NCI-H226 (cell line): ENCODE results near the gene ERI3.

Experiments used
- DNase-seq: peaks from one replicate; pipeline ENCODE4 v3.0.0-alpha.2; 2015

ERI3 gene

DNA sequence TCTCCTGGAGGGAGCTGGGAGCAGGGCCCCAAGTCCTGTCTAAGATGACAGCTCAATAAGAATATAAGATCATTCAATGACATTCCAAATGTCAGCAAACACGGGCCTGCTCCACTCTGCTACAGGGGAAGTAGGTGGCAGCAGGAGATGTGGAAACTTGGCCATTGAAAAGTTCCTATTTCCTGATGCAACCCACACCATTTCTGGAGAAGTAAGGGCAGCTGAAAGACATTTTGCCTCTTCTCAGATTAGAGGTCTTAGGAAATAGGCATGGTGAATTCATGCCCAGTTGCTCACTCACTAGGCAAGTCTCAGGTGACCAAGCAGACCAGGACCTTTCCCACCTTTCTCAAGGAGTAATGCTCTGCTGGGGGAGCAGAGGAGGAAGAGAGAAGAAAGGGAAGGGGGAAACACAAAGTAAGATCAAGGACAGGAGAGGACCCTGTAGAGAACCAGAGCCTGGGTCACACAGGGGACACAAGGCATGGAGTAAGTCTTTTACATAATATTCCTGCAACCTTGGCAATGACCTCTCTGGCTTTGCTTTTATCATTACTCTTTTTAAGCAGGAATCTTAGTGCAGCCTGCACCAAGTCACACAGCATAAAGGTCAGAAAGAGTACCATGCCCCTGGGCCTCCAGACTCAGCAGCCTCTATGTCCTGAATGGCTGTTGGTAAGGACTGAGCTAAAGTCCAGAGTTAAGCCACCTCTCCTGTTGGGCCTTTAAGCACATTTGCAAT is 72.9 kb downstream of the ERI3 start:
- DNase-seq = no peak

DNA sequence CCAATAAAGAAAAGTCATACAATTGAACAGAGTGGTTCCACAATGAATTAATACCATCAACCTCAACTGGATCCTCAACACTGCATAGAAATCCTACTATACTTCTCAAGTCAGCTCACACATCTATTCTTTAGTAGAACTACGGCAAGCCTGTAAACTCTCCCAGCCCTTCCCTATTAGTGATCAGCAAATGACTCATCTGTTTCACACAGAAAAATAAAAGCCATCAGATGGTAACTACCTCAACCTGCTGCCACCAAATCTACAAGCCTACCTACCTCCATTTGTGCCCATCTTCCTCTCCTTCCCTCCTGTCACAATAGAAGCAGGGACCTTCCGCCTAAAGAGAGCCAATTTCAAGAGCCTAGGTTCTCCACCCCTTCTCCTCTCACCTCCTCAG is 78.2 kb downstream of the ERI3 start:
- no peak for DNase-seq

DNA sequence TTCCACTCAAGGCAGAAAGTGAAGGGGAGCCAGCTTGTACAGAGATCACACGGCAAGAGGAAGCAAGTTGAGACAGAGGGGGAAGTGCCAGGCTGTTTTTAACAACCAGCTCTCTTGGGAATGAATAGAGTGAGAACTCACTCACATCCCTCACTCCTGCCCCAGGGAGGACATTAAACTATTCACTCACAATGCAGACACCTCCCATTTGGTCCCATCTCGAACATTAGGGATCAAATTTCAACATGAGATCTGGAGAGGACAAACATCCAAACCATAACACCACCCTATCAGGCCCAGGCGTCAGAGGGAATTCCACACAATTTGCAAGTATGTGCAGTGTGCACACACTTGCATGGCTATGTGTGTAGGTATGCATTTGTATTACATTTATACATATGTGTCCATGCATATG is 79.1 kb downstream of the ERI3 start:
- no peak for DNase-seq

DNA sequence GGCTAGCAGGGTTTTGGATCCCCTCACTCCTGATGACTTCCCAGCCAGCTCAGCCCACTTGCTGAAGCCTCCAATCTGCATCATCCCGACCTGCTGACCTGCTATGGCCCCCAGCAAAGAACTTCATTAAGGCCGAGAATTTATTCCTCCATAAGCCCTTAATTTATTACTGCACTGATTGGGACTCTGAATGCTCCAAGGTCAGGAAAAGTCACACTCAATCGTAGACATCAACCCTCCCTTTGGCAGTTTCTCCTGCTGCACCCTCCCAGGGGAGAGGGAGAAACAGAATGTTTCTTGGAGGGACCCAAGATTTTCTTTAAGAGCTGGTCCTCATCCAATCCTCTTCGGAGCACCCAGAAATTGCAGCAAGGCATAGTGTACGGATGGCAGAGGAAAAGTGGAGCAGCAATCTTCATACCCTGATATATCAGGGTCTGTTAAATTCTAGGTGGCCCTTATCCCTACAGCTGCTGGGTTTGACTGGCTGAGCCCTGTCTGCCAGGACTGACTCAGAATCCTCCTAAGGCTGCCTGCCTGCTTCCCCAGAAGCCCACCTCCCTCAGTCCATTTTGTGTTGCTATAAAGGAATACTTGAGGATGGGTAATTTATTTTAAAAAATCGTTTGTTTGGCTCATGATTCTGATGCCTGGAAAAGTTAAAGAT is 79.6 kb downstream of the ERI3 start:
- DNase-seq = no peak

DNA sequence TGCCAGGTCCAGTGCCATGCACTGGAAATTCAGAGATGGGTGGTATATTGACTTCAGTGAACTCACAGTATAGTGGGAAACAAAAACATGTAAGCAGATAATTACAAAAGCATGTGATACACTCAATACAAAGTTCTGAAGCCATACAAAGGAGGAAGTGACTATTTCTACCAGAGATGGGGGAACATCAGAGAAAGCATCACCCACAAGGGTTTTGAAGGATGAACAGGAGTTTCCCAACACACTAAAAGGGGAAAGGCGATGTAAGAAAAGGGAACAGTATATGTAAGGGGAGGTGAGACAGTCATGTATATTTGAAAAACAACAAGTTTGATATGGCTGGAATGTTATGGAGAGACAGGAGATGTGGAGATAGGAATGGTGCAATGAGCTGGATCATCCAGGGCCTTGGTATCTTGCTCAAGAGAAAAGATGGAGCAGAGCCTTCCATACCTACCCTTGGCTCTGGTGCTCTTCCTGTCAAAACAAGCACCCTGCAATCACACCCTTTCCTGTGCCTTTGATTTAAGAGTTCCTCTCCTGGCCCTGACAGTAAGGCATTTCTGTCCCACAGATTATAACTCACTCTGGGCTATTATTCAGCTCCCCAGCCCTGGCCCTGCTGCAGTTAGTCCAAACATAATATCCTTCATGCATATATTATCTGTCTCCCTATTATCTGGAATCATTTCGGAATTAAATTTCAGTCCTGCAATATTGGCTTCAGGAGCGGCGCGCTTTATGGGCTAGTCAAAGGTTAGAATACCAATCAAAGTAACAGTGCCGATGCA is 81.3 kb downstream of the ERI3 start:
- DNase-seq = no peak

DNA sequence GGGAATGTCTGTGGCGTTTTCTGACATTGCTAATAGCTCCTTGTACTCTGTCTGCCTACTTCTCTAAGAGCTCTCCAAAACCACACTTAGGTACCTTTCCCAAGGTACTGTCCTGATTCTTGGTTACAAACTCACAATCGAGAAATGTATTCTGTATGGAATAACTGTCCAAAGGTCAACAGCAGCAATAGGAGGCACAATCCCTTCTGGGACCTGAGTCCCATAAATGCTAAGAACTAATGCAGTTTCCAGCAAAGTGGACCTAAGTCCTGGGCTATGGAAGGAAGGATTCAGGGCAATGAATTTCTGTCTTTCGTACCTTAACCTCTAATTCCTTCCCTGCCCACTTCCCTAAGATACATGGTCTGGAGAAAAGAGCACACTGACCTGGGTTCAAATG is 82.1 kb downstream of the ERI3 start:
- DNase-seq = no peak

DNA sequence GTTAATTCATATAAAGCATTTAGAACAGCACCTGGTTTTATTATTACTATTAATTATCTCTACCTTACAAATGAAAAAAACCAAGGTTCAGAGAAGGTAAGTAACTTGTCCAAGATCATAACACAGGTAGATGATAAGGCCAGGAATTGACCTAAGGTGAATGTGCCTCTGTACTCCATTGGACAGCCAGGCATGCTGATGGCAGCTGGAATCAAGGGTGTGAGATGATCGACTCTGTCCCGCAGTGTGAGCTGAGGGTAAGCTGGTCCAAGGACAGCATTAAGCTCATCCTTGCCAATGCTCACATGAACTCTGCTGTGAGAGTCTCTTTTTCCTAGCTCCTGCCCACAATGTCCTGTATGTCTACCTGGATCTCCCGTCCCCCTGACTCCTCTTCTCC is 83.4 kb downstream of the ERI3 start:
- no peak for DNase-seq

DNA sequence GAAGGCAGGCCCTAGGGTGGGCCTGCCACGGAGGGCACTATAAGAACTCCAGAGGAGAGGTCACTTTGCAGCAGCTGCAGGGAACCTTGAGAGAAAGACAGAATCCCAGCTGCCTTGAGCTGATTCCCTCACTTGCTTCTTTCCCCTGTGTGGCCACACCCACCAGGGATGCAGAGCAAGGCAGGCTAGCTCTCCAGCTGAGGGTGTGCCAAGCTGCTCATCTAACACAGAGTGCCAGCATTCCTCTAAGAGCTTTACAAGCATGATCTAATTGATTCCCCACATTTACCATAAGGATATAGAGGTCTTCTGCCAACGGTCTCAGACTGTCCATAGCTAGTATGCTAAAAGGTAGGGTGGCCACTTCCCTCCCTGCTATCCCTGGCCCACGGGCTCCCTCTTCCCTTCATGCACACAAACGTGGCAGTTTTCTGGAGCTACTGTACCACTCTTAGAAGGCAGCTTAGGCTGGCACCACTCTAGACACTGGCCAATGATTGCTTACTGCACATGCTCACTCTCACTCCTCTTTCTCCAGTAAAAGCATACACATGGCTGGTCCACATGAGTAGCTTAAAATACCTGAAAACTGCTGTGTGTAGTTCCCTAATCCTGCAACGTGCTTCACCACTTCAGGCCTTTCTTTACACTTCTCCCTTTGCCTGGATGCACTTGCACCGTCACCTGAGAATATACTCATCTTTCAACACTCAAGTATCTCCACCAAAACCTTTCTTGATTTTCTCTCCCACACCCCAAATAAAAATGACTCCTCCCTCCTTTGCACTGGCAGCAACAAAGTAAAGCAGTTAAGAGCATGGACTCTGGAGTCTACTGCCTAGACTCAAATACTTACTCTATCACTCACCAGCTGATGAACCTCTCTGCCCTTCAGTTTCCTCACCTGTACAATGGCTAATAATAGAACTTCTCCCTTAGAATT is 84.1 kb downstream of the ERI3 start:
- DNase-seq = no peak

DNA sequence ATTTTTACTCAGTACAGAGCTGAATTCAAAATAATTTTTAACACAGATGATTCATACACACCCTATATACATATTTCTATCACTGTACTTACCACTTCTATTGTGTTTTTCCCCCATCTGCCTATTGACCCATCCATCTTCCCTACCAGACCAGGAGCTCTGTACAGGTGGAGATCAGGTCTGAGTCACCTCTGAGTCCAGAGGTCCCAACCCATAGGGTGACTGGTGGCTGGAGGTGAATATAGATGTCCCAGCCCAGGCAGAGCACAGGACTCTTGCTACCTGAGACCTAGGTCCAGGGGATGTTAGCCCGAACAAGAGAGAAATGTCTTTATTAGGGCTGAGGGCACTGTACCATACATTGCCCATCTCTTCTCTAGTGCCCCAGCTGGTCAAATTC is 87.0 kb downstream of the ERI3 start:
- DNase-seq = no peak

DNA sequence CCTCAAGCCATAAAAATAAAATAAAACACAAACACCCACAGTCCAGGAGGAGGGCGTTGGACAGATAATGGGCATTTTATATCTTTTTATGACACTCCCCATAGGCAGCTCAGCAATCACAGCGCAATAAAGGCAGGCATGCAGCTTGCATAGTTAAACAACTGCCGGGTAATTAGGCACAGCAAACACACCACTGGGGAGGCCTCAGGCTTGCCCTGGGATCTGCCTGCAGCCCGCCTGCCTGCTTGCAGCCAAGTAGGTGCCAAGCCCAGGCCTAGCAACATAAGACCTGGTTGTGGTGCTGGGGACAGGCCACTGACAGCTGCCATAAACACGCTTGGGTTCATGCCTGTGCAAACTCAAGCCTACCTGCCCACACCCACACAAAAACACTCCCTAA is 87.6 kb downstream of the ERI3 start:
- DNase-seq = no peak

DNA sequence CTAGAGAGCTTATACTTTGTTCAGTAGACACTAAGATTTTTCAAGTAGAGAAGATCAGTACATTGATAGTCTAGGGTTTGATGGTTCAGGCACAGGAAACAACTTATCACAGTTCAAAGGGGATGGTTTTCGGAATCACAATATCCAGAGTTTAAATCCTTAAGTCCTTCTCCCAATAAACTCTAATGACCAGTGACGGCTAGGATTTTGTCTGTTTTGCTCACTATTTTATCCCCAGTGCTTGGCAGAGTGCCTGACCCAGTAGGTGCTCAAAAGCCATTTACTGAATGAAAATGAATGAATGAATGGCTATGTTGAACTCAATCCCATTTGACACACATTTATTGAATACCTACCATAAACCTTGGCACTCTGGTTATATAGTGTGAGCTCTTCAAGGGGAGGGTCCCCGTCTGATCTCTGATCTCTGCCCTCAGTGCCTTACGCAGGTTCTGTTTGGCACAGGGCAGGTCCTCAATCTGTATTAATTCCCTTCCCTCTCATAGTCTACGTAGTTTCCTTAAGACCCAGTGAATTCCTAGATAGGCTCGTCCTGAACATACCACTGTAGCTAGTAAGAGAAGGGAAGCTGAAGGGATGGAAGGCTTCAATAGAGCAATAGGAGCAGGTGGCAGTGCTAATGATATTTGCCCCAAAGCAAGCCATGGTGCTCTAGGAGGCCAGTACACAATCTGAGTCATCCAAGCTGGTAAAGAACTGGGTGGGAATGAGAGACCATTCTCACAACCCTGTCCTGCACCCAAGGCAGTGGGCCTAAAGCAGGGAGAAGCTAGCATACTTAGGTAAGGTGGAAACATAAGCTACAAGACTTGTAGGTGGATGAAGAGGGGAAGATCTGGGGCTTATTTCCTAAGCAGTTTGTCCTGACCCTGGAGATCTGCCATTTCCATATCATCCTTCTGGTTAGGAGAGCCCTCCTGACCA is 88.4 kb downstream of the ERI3 start:
- no peak for DNase-seq

DNA sequence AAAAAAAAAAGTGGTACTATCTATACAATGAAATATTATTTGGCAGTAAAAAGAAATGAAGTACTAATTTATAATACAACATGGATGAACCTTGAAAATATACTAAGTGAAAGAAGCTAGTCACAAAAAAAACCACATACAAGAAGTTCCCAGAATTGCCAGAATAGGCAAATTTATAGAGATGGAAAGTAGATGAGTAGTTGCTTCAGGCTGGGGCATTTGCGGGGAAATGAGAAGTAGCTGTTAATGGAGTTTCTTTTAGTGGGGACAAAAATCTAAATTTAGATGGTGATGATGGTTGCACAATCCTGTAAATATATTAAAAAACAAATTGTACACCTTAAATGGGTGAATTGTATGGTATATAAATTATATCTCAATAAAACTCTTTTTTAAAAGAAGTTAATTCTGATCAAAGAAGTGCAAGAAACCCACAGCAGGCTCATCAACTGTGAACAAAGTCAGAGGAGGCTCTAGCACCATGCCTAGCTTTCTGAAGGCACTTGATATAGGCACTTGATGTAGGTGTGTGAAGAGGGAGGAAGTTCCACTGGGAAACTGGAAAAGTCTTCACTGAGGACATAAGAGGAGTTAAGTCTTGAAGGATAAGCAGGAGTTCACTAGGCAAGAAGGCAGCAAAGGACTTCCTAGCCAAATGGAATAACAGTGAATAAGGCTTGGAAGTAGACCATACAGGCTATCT is 89.2 kb downstream of the ERI3 start:
- DNase-seq = no peak

DNA sequence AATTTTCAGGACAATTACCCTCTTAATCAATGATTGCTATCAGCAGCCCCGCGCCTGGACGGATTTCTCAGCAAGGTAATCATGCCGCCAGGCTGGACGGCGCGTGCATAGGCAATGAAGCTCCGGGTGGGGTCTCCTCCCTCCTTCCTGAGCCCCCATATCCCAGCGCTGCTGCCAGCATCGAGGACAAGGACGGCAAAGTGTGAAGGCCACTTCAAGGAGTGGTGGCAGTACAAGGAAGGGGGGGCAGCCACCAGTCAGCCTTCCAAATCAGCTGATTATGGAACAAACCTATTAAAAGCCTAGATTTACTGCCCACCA is 90.6 kb downstream of the ERI3 start:
- no peak for DNase-seq

DNA sequence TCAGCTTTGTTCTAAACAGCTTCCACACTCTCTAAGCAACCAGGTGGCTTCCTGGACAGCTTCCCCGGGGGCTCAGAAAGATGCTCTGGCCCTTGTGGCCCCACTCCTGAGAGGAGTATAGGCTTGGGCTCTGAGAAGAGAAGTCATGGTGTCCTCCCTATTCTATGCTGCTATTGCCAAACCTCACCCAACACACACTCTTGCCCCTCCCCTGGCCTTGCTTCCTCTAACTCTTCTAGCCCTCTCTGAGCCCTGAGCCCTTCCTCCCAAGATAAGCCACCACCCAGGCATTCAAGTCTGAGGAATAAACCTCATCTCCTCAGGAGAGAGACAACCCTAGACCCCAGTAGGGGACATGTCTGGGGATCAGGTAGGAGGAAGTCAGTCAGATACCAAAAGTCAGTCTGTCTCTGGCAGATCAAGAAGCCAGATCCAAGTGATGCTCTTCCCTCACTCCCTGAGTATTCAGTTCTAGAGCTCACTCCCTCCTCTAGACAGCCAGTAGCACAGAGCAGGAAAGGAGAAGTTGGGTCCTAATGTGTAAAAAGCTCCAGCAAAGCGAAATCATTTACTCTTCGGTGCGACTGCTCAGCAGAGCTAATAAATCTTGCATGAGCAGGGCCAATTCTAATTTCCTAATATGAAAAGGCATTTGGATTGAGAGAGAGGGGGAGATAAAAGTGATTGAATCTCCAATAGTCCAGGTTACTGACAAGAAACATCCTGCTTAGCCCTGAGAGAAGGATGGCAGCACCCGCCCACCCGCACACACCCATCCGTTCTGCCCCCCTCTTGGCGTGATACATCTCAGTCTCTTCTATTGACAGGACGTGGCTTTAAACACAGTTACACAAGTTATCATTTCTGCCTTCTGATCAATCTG is 91.2 kb downstream of the ERI3 start:
- DNase-seq = no peak

DNA sequence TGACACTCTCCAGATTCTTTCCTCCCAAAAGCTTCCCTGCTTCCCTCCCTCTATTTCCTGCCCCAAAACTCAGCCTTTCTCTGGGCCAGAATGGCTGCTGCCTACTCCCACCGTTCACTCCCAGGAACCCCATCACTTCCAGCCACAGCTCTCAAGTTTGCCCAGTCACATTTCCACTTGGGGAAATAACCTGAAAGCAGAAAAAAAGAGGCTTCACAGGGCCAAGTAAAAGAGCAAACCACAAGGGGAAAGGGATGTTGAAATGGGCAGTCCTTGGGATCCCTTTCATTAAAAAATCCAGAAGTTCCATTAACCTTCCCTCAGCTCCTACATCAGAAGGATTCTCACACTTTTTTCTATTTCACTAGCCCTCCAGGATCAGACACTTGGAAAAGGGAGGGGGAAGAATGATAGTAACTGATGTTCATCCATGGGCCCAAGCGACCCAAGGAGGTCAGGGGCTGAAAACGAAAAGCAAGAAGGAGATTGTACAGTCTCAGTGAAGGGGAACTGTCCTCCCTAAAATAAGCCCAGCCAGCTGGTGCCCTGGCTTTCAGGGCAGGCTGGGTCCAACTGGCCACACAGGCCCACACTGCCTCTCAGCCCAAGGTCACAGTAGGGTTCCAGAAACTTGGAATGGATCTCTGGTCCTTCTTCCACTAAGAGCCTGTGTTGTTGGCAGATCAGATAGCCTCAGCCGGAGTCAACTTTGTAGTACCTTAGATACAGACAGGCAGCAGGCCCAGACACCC is 92.1 kb downstream of the ERI3 start:
- DNase-seq = no peak

DNA sequence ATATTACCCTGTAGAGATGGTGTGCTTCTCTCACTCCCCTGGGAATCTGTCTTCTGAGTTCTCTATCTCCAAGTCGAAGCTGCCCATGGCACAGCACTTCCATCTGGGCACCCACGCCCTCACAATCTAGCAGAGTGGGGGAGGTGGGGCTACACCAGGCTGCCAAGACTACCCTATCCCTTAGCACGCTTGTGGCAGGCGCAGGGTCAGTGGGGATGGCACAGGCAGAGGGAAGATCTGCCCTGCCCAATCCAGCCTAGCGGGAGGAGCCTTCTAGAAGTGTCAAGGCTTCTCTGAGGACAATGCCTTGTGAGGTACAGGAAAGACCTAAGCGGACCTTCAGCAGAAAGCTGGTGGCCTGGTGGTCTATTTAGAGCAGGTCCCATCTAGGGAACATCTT is 92.6 kb downstream of the ERI3 start:
- no peak for DNase-seq

DNA sequence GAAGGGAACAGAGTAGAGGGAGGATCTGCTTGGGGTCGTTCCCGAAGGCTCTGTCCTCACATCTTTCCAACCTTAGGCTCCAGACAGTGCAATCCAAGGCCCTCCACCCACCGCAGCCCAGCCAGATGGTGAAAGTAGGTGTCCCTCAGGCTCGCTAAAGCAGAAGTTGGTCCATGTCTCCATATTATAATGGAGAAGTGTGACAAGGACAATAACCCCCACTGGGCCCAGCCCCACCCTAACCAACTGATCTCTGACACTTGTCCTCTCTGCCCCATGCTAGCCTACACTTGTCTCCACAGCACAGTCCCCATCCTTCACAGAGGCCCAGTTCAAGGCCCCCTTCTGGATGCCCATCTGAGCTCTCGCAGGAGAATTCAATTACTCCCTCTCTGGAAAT is 93.1 kb downstream of the ERI3 start:
- DNase-seq = no peak

DNA sequence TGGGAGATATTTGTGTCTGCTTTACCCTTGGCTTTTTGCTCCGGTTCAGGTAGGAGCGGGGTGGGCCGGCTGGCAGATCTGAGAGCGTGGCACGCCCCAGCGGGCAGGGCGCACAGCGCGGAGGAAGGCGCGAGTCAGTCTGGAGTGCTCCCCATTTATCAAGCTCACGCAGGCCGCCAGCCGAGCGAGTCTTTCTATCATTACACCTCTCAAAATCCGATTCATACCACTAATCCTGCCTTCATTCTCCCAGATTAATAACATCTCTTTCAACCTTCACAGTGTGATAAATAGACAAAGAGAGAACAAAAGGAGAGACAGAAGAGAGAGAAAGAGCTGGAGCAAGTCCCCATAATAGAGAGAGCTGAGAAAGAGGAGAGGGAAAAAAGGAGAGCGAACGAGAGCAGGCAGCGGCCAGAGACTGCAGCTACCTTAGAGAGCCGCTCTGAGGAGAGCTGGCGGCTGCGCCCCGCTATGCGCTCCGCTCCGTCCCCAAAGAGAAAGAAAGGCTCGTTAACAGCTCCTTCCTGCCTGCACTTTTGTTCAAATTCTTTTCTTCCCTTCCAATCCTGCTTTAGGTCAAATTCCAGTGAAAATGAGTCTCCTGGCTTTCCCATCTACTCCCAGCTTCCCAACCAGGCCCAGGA is 93.8 kb downstream of the ERI3 start:
- no peak for DNase-seq

DNA sequence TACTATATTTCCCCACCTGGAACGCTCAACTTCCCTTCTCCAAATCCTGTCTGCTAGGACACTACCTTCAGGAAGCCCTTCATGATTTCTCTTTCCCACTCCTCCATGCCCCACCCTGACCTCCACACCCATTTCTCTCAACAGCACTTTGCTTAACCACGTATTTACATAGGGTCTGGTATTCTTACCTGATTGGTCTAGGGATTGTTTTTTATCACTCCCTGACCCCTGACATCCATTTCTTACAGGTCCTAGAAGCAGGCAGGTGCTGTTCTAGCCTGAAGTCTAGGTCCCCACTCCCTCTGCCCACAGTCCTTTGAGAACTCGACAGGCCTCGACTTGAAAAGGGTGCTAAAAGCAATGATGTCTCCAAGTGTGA is 94.3 kb downstream of the ERI3 start:
- no peak for DNase-seq
